H1 (cell line): ENCODE measurements around the gene FASTKD3. TPM values are rescaled to one million over a fixed set of nuclear protein-coding genes. Genes with fewer than 3 reads are reported as not detected.

Experiments
- CTCF ChIA-PET: fragments of 300-600 bp; sonication (Branson Sonifier 250); formaldehyde crosslinking; loops from one replicate; lab custom pipeline; 2021; ENCODE audit not compliant: partially characterized antibody; lab: Charles Lee
- POLR2A ChIA-PET: fragments of 300-600 bp; sonication (Branson Sonifier 250); formaldehyde crosslinking; loops from one replicate; lab custom pipeline; 2021; ENCODE audit warnings: inconsistent platforms; ENCODE audit not compliant: partially characterized antibody; lab: Charles Lee
- DNase-seq, 2 experiments: peaks; one replicate each; pipeline versions ENCODE4 v3.0.0 to v3.0.0-alpha.2; 2010 to 2022; ENCODE audit warnings: low spot score in 2 of 2, low read depth in 1 of 2, mixed read lengths in 1 of 2
- FAIRE-seq: peaks from 2 replicates; lab custom pipeline; 2011; peaks lifted over from hg19 to GRCh38; lab: Jason Lieb, UNC
- H2AFZ ChIP-seq: 2 replicates; pipeline ENCODE4 v1.8.1; 2012; ENCODE audit warnings: low read length, inconsistent platforms
- H2AK5ac ChIP-seq: 2 replicates; pipeline ENCODE4 v1.6.1; 2013; ENCODE audit warnings: low read depth, low read length
- H2BK120ac ChIP-seq: replicated peaks from 2 replicates; pipeline ENCODE3; 2013; ENCODE audit warnings: low read depth, low read length, inconsistent platforms
- H2BK12ac ChIP-seq: 2 replicates; pipeline ENCODE4 v1.6.1; 2013; ENCODE audit warnings: low read depth, low read length
- H2BK15ac ChIP-seq: 2 replicates; pipeline ENCODE4 v1.6.1; 2013; ENCODE audit warnings: low read length
- H2BK20ac ChIP-seq: 2 replicates; pipeline ENCODE4 v1.6.1; 2013; ENCODE audit warnings: low read length
- H2BK5ac ChIP-seq: 2 replicates; pipeline ENCODE4 v1.6.1; 2013; ENCODE audit warnings: low read depth, low read length
- H3K14ac ChIP-seq: 2 replicates; pipeline ENCODE4 v1.6.1; 2013; ENCODE audit warnings: inconsistent platforms; ENCODE audit not compliant: insufficient read length
- H3K18ac ChIP-seq: 2 replicates; pipeline ENCODE4 v1.6.1; 2013; ENCODE audit warnings: low read length; ENCODE audit errors: extremely low read depth
- H3K23ac ChIP-seq: 2 replicates; pipeline ENCODE4 v1.6.1; 2013; ENCODE audit warnings: inconsistent platforms; ENCODE audit not compliant: insufficient read length
- H3K23me2 ChIP-seq: 2 replicates; pipeline ENCODE4 v1.6.1; 2013; ENCODE audit warnings: low read depth, low read length
- H3K27ac ChIP-seq: 2 replicates; pipeline ENCODE4 v1.6.1; 2011; ENCODE audit warnings: low read depth, low read length, inconsistent platforms
- H3K27me3 ChIP-seq, 4 experiments: replicated peaks in 1 of 4; 1 replicate in 1 of 4; 2 replicates in 3 of 4; pipeline versions ENCODE4 v1.6.1 to v1.8.1; 2011 to 2013; ENCODE audit warnings: low read length in 3 of 4, mild to moderate bottlenecking in 3 of 4, inconsistent platforms in 2 of 4, mixed read lengths in 2 of 4, moderate library complexity in 1 of 4; ENCODE audit not compliant: control insufficient read depth in 3 of 4, insufficient read depth in 3 of 4; ENCODE audit errors: extremely low read depth in 1 of 4
- H3K36me3 ChIP-seq, 4 experiments: 2 replicates each; pipeline versions ENCODE4 v1.6.1 to v1.8.1; 2011 to 2013; ENCODE audit warnings: mild to moderate bottlenecking in 4 of 4, low read length in 3 of 4, moderate library complexity in 2 of 4, control low read depth in 1 of 4, inconsistent platforms in 1 of 4; ENCODE audit not compliant: insufficient read depth in 4 of 4, control insufficient read depth in 2 of 4
- H3K4ac ChIP-seq: replicated peaks from 2 replicates; pipeline ENCODE3; 2013; ENCODE audit warnings: low read length, low read depth, mixed read lengths, inconsistent platforms; ENCODE audit not compliant: insufficient read length
- H3K4me1 ChIP-seq, 4 experiments: replicated peaks in 1 of 4; 1 replicate in 1 of 4; 2 replicates in 3 of 4; pipeline versions ENCODE4 v1.6.1 to v1.8.1; 2011 to 2013; ENCODE audit warnings: low read length in 3 of 4, inconsistent platforms in 2 of 4, mixed read lengths in 1 of 4; ENCODE audit not compliant: insufficient read depth in 4 of 4, control insufficient read depth in 3 of 4
- H3K4me2 ChIP-seq, 2 experiments: 2 replicates each; pipeline versions ENCODE4 v1.6.1 to v1.8.1; 2011 to 2013; ENCODE audit warnings: low read depth in 2 of 2, low read length in 2 of 2, control low read depth in 1 of 2, inconsistent platforms in 1 of 2, mild to moderate bottlenecking in 1 of 2; ENCODE audit not compliant: insufficient read depth in 1 of 2
- H3K4me3 ChIP-seq, 4 experiments: fragments of 200-600, 300-600 bp in 1 of 4; sonication (generic), shearing (Covaris generic), sonication (Bioruptor Twin) in 1 of 4; 2 replicates each; pipeline versions ENCODE4 v1.5.1 to v1.8.1; 2011 to 2016; ENCODE audit warnings: low read length in 4 of 4, low read depth in 3 of 4, control low read depth in 2 of 4, inconsistent platforms in 2 of 4, mild to moderate bottlenecking in 2 of 4, mixed read lengths in 1 of 4, moderate library complexity in 1 of 4; ENCODE audit not compliant: insufficient read depth in 2 of 4; ENCODE audit errors: extremely low read depth in 1 of 4
- H3K56ac ChIP-seq: replicated peaks from 2 replicates; pipeline ENCODE3; 2013; ENCODE audit warnings: low read depth, mild to moderate bottlenecking, mixed read lengths, low read length, inconsistent platforms; ENCODE audit not compliant: insufficient read length
- H3K79me1 ChIP-seq: 2 replicates; pipeline ENCODE4 v1.6.1; 2013; ENCODE audit warnings: low read depth, low read length, control low read depth
- H3K79me2 ChIP-seq, 2 experiments: 2 replicates each; pipeline versions ENCODE4 v1.6.1 to v1.8.1; 2012 to 2013; ENCODE audit warnings: low read length in 2 of 2, mild to moderate bottlenecking in 2 of 2, inconsistent platforms in 1 of 2; ENCODE audit not compliant: insufficient read depth in 2 of 2, control insufficient read depth in 1 of 2
- H3K9ac ChIP-seq, 4 experiments: replicated peaks in 1 of 4; 1 replicate in 1 of 4; 2 replicates in 3 of 4; pipeline versions ENCODE4 v1.6.1 to v1.8.1; 2011 to 2013; ENCODE audit warnings: low read depth in 3 of 4, low read length in 3 of 4, control low read depth in 2 of 4, mild to moderate bottlenecking in 2 of 4, moderate library complexity in 2 of 4, inconsistent platforms in 1 of 4; ENCODE audit errors: extremely low read depth in 1 of 4
- H3K9me3 ChIP-seq, 2 experiments: 2 replicates each; pipeline versions ENCODE4 v1.6.1 to v1.8.1; 2012 to 2013; ENCODE audit warnings: mild to moderate bottlenecking in 2 of 2, moderate library complexity in 2 of 2, control low read depth in 1 of 2, inconsistent platforms in 1 of 2, low read depth in 1 of 2, low read length in 1 of 2, mixed read lengths in 1 of 2; ENCODE audit not compliant: insufficient read depth in 2 of 2
- H4K20me1 ChIP-seq, 2 experiments: replicated peaks in 1 of 2; 2 replicates each; pipeline versions ENCODE3 to v1.8.1; 2011 to 2013; ENCODE audit warnings: inconsistent platforms in 2 of 2, low read length in 2 of 2, mild to moderate bottlenecking in 1 of 2; ENCODE audit not compliant: insufficient read depth in 2 of 2, control insufficient read depth in 1 of 2
- H4K5ac ChIP-seq: 2 replicates; pipeline ENCODE4 v1.6.1; 2013; ENCODE audit warnings: low read length, low read depth, mixed read lengths, inconsistent platforms; ENCODE audit not compliant: insufficient read length
- H4K8ac ChIP-seq: 2 replicates; pipeline ENCODE4 v1.8.0; 2013; ENCODE audit warnings: mild to moderate bottlenecking, moderate library complexity, low read length, inconsistent platforms; ENCODE audit not compliant: insufficient read depth; ENCODE audit errors: extremely low read depth
- H4K91ac ChIP-seq: replicated peaks from 2 replicates; pipeline ENCODE3; 2013; ENCODE audit warnings: low read length, mixed read lengths, inconsistent platforms; ENCODE audit not compliant: insufficient read length
- BCL11A ChIP-seq, 2 experiments: IDR thresholded peaks; one replicate each; pipeline ENCODE4 v1.6.1; 2011; ENCODE audit warnings: low read depth in 2 of 2, low read length in 2 of 2, mild to moderate bottlenecking in 2 of 2
- CBX5 ChIP-seq: fragments of 300-800, 300-1000 bp; sonication (generic); IDR thresholded peaks from 2 replicates; pipeline ENCODE4 v1.7.1; 2016; ENCODE audit warnings: antibody characterized with exemption, low read length, low read depth
- CEBPB ChIP-seq: IDR thresholded peaks from 2 replicates; pipeline ENCODE4 v1.6.1; 2012; ENCODE audit warnings: low read depth, low read length
- EGR1 ChIP-seq: IDR thresholded peaks from 2 replicates; pipeline ENCODE4 v1.6.1; 2011; ENCODE audit warnings: low read depth, low read length, borderline replicate concordance
- HDAC6 ChIP-seq: IDR thresholded peaks from one replicate; pipeline ENCODE4 v1.7.1; 2012; ENCODE audit warnings: low read depth, mild to moderate bottlenecking, inconsistent platforms, low read length, moderate library complexity
- KDM1A ChIP-seq: fragments of 200-600, 300-600 bp; sonication (generic); IDR thresholded peaks from 2 replicates; pipeline ENCODE4 v1.7.1; 2016; ENCODE audit warnings: mild to moderate bottlenecking, low read length, borderline replicate concordance
- NANOG ChIP-seq: IDR thresholded peaks from 2 replicates; pipeline ENCODE4 v1.6.1; 2011; ENCODE audit warnings: low read length, low read depth, mild to moderate bottlenecking, inconsistent platforms; ENCODE audit not compliant: insufficient read depth, poor library complexity, severe bottlenecking
- POLR2A ChIP-seq, 2 experiments: IDR thresholded peaks; 1 replicate in 1 of 2; 2 replicates in 1 of 2; pipeline ENCODE4 v1.6.1; 2011; ENCODE audit warnings: low read depth in 2 of 2, low read length in 2 of 2, mild to moderate bottlenecking in 2 of 2; ENCODE audit errors: control extremely low read depth in 1 of 2
- RAD21 ChIP-seq, 2 experiments: IDR thresholded peaks in 1 of 2; conservative IDR thresholded peaks in 1 of 2; 2 replicates each; pipeline ENCODE4 v1.6.1; 2011; ENCODE audit warnings: low read depth in 2 of 2, low read length in 2 of 2, improper control_type of control experiment in 1 of 2, inconsistent platforms in 1 of 2, mild to moderate bottlenecking in 1 of 2, moderate library complexity in 1 of 2
- RXRA ChIP-seq: IDR thresholded peaks from 2 replicates; pipeline ENCODE4 v1.6.1; 2011; ENCODE audit warnings: low read depth, mild to moderate bottlenecking, low read length, moderate library complexity; ENCODE audit not compliant: insufficient read depth
- TAF1 ChIP-seq: IDR thresholded peaks from 2 replicates; pipeline ENCODE4 v1.6.1; 2011; ENCODE audit warnings: mild to moderate bottlenecking, low read depth, low read length
- YY1 ChIP-seq: IDR thresholded peaks from 2 replicates; pipeline ENCODE4 v1.6.1; 2011; ENCODE audit warnings: low read depth, mild to moderate bottlenecking, low read length
- ZNF274 ChIP-seq: IDR thresholded peaks from 2 replicates; pipeline ENCODE4 v1.7.0; 2012; ENCODE audit warnings: low read length, borderline replicate concordance; ENCODE audit errors: extremely low read depth
- WGBS, 2 experiments: shearing (Covaris generic) in 1 of 2; methylation state at CpG; one replicate each; pipeline versions ENCODE4 v1.1.6 to v1.1.7; 2013 to 2015; ENCODE audit warnings: low lambda C conversion rate in 2 of 2, mixed read lengths in 2 of 2, inconsistent platforms in 1 of 2, low coverage in 1 of 2, missing lambda C conversion rate in 1 of 2; ENCODE audit not compliant: insufficient replicate concordance in 2 of 2, insufficient coverage in 1 of 2, insufficient read length in 1 of 2; ENCODE audit errors: extremely low coverage in 1 of 2, missing lambda C conversion rate in 1 of 2; 5-methylcytosine and 5-hydroxymethylcytosine counted together
- polyA plus RNA-seq, 7 experiments: library from polyadenylated mRNA; depleted of rRNA in 3 of 7; stranded (reverse) in 5 of 7; unstranded in 2 of 7; fragments of >200 nt in 5 of 7; fragments of 200-250 nt in 2 of 7; gene quantifications; 1 replicate in 5 of 7; 2 replicates in 1 of 7; 4 replicates in 1 of 7; pipeline versions ENCODE4 v1.2.1 to v1.2.3, GENCODE V29; 2011 to 2013; ENCODE audit warnings: missing spikeins in 2 of 7, mixed read lengths in 2 of 7
- total RNA-seq: library from RNA; stranded (reverse); fragmentation: NEBNext Ultra II Directional; extraction: Animal tissue kit (Norgen Biotek cat#: 25700); gene quantifications from 2 replicates; pipeline ENCODE4 v1.2.1, GENCODE V29; 2021

The FASTKD3 gene
- total and polyA plus RNA-seq, 2 of the 8 experiments (the other 6 are each of a cell fraction or from before 2014, with no cell fraction given) = 5.6 to 7.6 TPM

DNA sequence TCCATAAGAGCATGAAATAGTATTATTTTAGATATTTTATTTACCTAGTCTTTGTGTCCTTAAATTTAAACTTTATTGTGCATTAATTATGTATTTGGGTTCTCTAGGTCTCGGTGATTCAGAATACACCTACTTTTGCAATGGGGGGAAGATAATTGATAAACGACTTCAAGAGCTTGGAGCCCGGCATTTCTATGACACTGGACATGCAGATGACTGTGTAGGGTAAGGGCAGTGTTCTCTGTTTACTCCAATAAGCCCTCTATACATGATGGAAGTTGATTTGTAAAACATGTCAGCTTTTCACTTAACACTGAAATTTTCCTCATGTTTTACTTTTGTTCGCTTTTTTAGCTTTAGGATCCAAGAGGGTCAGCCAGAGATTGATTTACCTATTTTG lies 6.3 kb upstream of the FASTKD3 start:
- Histone ChIP-seq H3K79me2 (peaks cover 11 to 46% of the 10 kb centered on the region in 2 experiments), H3K4me3 (no peak overlapping the region), H3K14ac (no peak overlapping the region), H4K91ac (no peak overlapping the region), H3K27ac (no peak overlapping the region), H3K9ac (no peak overlapping the region), H3K4ac (no peak overlapping the region), H3K79me1 (peaks cover 8% of the 10 kb centered on the region), H2BK20ac (no peak overlapping the region), H3K9me3 (no peaks in the 10 kb centered on the region), H3K4me2 (no peak overlapping the region), H3K23ac (no peak overlapping the region)
- WGBS, 2 experiments = 92% methylated on average over 4 of the region's 4 CpGs; no CpG with 5 or more reads in 1 of the 2 experiments
- CTCF ChIA-PET = interaction anchor here (1.4 to 2.8 kb wide), 2 partner anchors 15 to 18 kb away, joined by 8 to 11 read pairs; no protein-coding TSS in a partner anchor
- TF ChIP-seq BCL11A (IDR thresholded peaks at IDR 0.05; ENCODE audit: low read depth in 2 of 2, low read length in 2 of 2) (no peak), CEBPB (no peak), EGR1 (no peak), ZNF274 (no peak), POLR2A (IDR thresholded peaks at IDR 0.05; ENCODE audit: control extremely low read depth in 1 of 2, low read depth in 2 of 2, low read length in 2 of 2) (no peak), YY1 (no peak), CBX5 (no peak), TAF1 (no peak), RXRA (no peak), RAD21 (IDR thresholded peaks at IDR 0.05 in 1 of 2, conservative IDR thresholded peaks at IDR 0.05 in 1 of 2; ENCODE audit: low read depth in 2 of 2, low read length in 2 of 2) (no peak), NANOG (no peak), HDAC6 (no peak), KDM1A (no peak)
- TF ChIP-seq, all 59 proteins: peak for 0
- H2BK15ac ChIP-seq = no peak overlapping the region
- POLR2A ChIA-PET = no interaction called here
- H3K27me3 ChIP-seq = no peaks in the 10 kb centered on the region
- peaks cover 14 to 64% (median 36%) of the 10 kb centered on the region in 4 experiments for H3K36me3 ChIP-seq
- FAIRE-seq = no peak
- no peak for DNase-seq
- no peaks in the 10 kb centered on the region for H3K4me1 ChIP-seq
- H2BK120ac ChIP-seq = no peak overlapping the region
- H3K56ac ChIP-seq = no peak overlapping the region
- H2AK5ac ChIP-seq = no peak overlapping the region
- no peak overlapping the region for H2BK12ac ChIP-seq
- peaks cover 9 to 14% of the 10 kb centered on the region in 2 experiments for H4K20me1 ChIP-seq
- H3K18ac ChIP-seq = no peak overlapping the region
- no peak overlapping the region for H4K5ac ChIP-seq
- H4K8ac ChIP-seq = no peak overlapping the region
- no peak overlapping the region for H2BK5ac ChIP-seq
- H2AFZ ChIP-seq = no peak overlapping the region
- no peaks in the 10 kb centered on the region for H3K23me2 ChIP-seq
